ENCODE measurements around the gene KCNH2. TPM values are rescaled to one million over a fixed set of nuclear protein-coding genes. Genes with fewer than 3 reads are reported as not detected.

KCNH2 gene
- total RNA-seq, 1 experiment from 2014 or later: not detected

DNA sequence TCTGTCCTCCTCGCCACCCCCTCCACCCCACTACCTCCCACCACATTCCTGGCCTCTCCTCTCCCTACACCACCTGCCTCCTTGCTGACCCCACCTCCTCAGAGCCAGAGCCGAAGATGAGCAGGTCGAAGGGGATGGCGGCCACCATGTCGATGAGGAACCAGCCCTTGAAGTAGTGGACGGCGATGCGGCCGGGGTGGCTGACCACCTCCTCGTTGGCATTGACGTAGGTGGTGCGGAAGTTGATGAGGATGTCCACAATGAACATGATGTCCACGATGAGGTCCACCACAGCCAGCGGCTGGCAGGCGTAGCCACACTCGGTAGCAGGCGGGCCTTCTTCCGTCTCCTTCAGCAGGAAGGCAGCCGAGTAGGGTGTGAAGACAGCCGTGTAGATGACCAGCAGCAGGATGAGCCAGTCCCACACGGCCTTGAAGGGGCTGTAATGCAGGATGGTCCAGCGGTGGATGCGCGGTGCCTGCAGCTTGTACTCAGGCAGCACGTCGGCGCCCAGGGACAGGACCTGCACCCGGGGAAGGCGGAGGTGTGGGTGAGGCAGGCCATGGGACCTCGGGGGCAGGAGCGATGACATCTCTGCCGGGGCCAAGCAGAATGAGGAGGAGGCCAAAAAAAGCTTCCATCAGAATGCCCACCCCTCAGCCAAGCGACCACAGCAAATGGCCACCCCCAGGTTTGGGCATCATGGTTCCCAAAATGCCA, 25.6 kb downstream of the KCNH2 start:
- Histone ChIP-seq H3K4me1 (replicated peaks) (no peaks in the 10 kb centered on the region), H3K27ac (no peak overlapping the region), H3K36me3 (no peaks in the 10 kb centered on the region), H3K9me3 (replicated peaks) (no peaks in the 10 kb centered on the region), H3K27me3 (replicated peaks) (peaks cover 10% of the 10 kb centered on the region; the same call in 1 of the 2 replicates), H3K4me3 (no peak overlapping the region)
- DNase-seq (ENCODE audit: low read depth in 1 of 2, low spot score in 2 of 2): no peak

GRCh38 chr7:150951521-150951920, 26.6 kb downstream of the KCNH2 start:
- H3K4me1 ChIP-seq (replicated peaks): no peaks in the 10 kb centered on the region
- H3K36me3 ChIP-seq: no peaks in the 10 kb centered on the region
- H3K27me3 ChIP-seq (replicated peaks): peaks cover 7% of the 10 kb centered on the region; the same call in 1 of the 2 replicates
- H3K9me3 ChIP-seq (replicated peaks): no peaks in the 10 kb centered on the region
- H3K4me3 ChIP-seq: no peak overlapping the region
- no peak overlapping the region for H3K27ac ChIP-seq
- DNase-seq (ENCODE audit: low read depth in 1 of 2, low spot score in 2 of 2): no peak

DNA sequence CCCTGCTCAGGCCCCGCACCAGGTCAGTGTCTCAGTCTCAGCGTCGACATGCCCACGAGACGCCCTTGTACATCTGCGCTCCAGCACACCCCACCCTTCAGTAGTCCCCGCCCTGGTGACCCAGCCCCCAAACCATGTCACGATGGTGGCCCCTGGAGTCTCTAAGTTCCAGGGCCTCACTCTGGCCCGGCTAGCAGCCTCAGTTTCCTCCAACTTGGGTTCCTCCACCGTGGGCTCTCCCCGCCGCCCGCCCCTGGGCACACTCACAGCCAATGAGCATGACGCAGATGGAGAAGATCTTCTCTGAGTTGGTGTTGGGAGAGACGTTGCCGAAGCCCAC, 27.0 kb downstream of the KCNH2 start:
- Histone ChIP-seq H3K4me1 (replicated peaks) (no peaks in the 10 kb centered on the region), H3K9me3 (replicated peaks) (no peaks in the 10 kb centered on the region), H3K27ac (no peak overlapping the region), H3K4me3 (no peak overlapping the region), H3K27me3 (replicated peaks) (peaks cover 7% of the 10 kb centered on the region; the same call in 1 of the 2 replicates), H3K36me3 (no peaks in the 10 kb centered on the region)
- DNase-seq (ENCODE audit: low read depth in 1 of 2, low spot score in 2 of 2): no peak

DNA sequence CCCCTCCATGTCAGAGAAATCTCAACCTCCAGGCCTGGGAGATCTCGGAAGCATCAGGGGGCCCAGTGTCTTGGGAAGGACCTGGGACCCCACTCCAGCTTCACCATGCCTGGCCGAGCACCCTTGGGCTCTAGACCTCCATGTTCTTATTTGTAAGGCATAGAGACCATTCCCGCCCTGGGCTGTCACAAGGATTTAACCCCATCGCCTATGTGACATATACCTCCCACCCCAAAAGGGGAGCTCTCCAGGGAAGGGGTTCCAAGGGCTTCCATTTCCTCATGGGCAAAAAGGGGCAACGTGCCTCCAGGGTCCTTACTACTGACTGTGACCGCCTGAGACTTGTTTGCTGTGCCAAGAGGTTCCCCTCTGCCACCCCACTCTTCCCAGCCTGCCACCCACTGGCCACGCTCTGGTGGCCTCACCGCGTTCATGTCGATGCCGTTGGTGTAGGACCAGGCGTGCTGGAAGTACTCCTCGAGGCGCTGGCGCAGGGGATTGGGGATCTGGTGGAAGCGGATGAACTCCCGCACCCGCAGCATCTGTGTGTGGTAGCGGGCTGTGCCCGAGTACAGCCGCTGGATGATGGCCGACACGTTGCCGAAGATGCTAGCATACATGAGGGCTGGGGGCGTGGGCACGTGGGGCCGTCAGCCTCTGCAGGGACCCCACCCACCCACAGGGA, 27.5 kb downstream of the KCNH2 start:
- no peak for DNase-seq (ENCODE audit: low read depth in 1 of 2, low spot score in 2 of 2)
- no peaks in the 10 kb centered on the region for H3K36me3 ChIP-seq
- no peak overlapping the region for H3K4me3 ChIP-seq
- H3K27ac ChIP-seq: no peak overlapping the region
- H3K9me3 ChIP-seq (replicated peaks): no peaks in the 10 kb centered on the region
- peaks cover 4% of the 10 kb centered on the region; the same call in 1 of the 2 replicates for H3K27me3 ChIP-seq (replicated peaks)
- H3K4me1 ChIP-seq (replicated peaks): no peaks in the 10 kb centered on the region

DNA sequence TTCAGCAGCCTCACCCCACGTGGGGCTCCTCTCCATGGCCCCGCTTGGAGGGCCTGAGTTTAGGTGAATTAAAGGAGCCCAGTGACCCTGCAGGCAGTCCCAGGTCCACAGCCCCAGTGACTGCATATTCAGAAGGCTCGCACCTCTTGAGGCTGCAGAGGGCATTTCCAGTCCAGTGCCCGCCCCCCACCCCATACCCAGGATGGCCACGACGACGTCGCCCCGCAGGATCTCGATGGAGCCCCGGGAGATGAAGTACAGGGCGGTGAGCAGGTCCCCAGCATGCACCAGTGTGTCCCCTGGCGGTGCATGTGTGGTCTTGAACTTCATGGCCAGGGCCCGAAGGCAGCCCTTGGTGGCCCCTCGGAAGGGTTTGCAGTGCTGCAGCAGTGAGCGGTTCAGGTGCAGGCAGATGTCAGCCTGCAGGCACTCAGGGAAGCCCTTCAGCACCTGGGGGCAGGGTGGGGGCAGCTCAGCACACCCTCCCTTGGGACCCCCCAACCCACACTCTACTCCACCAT, 28.1 kb downstream of the KCNH2 start:
- no peak overlapping the region for H3K27ac ChIP-seq
- no peaks in the 10 kb centered on the region for H3K4me1 ChIP-seq (replicated peaks)
- H3K9me3 ChIP-seq (replicated peaks): no peaks in the 10 kb centered on the region
- no peak for DNase-seq (ENCODE audit: low read depth in 1 of 2, low spot score in 2 of 2)
- H3K27me3 ChIP-seq (replicated peaks): no peaks in the 10 kb centered on the region; the same call in none of the 2 replicates
- no peaks in the 10 kb centered on the region for H3K36me3 ChIP-seq
- no peak overlapping the region for H3K4me3 ChIP-seq

GRCh38 chr7:150949564-150949963, 28.6 kb downstream of the KCNH2 start:
- no peaks in the 10 kb centered on the region for H3K4me1 ChIP-seq (replicated peaks)

DNA sequence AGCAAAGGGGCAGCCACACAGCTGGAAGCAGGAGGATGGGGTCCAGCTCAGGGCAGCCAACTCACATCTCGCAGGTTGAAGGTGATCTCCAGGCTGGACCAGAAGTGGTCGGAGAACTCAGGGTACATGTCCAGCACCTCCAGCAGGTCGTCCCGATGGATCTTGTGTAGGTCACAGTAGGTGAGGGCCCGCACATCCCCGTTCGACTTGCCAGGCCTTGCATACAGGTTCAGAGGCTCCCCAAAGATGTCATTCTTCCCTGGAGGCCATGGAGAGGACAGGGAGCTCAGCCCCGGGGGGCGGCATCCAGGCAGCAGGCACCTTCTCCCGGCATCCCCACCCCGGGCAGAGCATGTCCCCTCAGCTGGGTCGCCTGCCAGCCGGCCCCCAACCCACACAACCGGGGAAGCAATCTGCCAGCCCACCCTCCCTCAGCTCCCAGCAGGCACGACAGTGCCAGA, 29.3 kb downstream of the KCNH2 start:
- no peak overlapping the region for H3K4me3 ChIP-seq
- no peaks in the 10 kb centered on the region for H3K4me1 ChIP-seq (replicated peaks)
- H3K36me3 ChIP-seq: no peaks in the 10 kb centered on the region
- no peak overlapping the region for H3K27ac ChIP-seq
- H3K27me3 ChIP-seq (replicated peaks): no peaks in the 10 kb centered on the region; the same call in none of the 2 replicates
- DNase-seq (ENCODE audit: low read depth in 1 of 2, low spot score in 2 of 2): no peak
- no peaks in the 10 kb centered on the region for H3K9me3 ChIP-seq (replicated peaks)

More at GRCh38 chr7:150949564-150949963, 28.6 kb downstream of the KCNH2 start:
- Histone ChIP-seq H3K9me3 (replicated peaks) (no peaks in the 10 kb centered on the region), H3K36me3 (no peaks in the 10 kb centered on the region), H3K27ac (no peak overlapping the region), H3K4me3 (no peak overlapping the region), H3K27me3 (replicated peaks) (no peaks in the 10 kb centered on the region; the same call in none of the 2 replicates)
- no peak for DNase-seq (ENCODE audit: low read depth in 1 of 2, low spot score in 2 of 2)

GRCh38 chr7:150947761-150948651, 30.1 kb downstream of the KCNH2 start:
- no peak for DNase-seq (ENCODE audit: low read depth in 1 of 2, low spot score in 2 of 2)
- no peaks in the 10 kb centered on the region for H3K4me1 ChIP-seq (replicated peaks)
- no peaks in the 10 kb centered on the region; the same call in none of the 2 replicates for H3K27me3 ChIP-seq (replicated peaks)

DNA sequence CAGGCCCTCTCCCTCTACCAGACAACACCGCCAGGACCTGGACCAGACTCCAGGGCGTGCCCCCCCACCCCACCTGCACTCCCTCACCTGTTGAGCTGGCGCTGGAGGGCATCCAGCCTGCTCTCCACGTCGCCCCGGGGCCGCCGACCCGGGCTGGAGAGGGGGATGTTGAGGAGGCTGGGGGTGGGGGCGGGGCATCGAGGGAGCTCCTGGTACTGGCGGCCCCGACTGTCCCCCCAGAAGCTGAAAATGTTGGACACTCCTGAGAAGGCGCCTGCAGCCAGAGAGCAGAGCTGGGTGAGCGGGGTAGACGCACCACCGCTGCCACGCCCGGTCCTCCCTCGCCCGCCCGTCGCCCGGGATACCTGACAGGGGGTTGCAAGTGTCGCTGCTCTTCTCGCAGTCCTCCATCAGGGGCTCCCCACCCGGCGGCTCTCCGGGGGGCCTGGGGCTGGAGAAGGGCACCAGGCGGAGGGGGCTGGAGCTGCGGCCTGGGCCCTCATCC, 30.8 kb downstream of the KCNH2 start:
- no peak overlapping the region for H3K27ac ChIP-seq
- H3K4me3 ChIP-seq: no peak overlapping the region
- H3K4me1 ChIP-seq (replicated peaks): no peaks in the 10 kb centered on the region
- no peaks in the 10 kb centered on the region for H3K36me3 ChIP-seq
- no peak for DNase-seq (ENCODE audit: low read depth in 1 of 2, low spot score in 2 of 2)
- H3K9me3 ChIP-seq (replicated peaks): no peaks in the 10 kb centered on the region
- H3K27me3 ChIP-seq (replicated peaks): no peaks in the 10 kb centered on the region; the same call in none of the 2 replicates

More at GRCh38 chr7:150947761-150948651, 30.1 kb downstream of the KCNH2 start:
- no peak overlapping the region for H3K4me3 ChIP-seq
- no peak overlapping the region for H3K27ac ChIP-seq
- H3K9me3 ChIP-seq (replicated peaks): no peaks in the 10 kb centered on the region
- H3K36me3 ChIP-seq: no peaks in the 10 kb centered on the region

GRCh38 chr7:150946421-150947240, 31.5 kb downstream of the KCNH2 start:
- Histone ChIP-seq H3K4me3 (no peak overlapping the region), H3K36me3 (no peaks in the 10 kb centered on the region), H3K4me1 (replicated peaks) (no peaks in the 10 kb centered on the region), H3K27ac (no peak overlapping the region), H3K9me3 (replicated peaks) (no peaks in the 10 kb centered on the region), H3K27me3 (replicated peaks) (no peaks in the 10 kb centered on the region; the same call in none of the 2 replicates)
- DNase-seq (ENCODE audit: low read depth in 1 of 2, low spot score in 2 of 2): no peak

GRCh38 chr7:150945853-150946420, 32.2 kb downstream of the KCNH2 start:
- Histone ChIP-seq H3K9me3 (replicated peaks) (no peaks in the 10 kb centered on the region), H3K27ac (no peak overlapping the region), H3K4me1 (replicated peaks) (no peaks in the 10 kb centered on the region), H3K27me3 (replicated peaks) (no peaks in the 10 kb centered on the region; the same call in none of the 2 replicates), H3K4me3 (no peak overlapping the region), H3K36me3 (no peaks in the 10 kb centered on the region)
- no peak for DNase-seq (ENCODE audit: low read depth in 1 of 2, low spot score in 2 of 2)

- no peak for DNase-seq (ENCODE audit: low read depth in 1 of 2, low spot score in 2 of 2)
- Histone ChIP-seq H3K27ac (no peak overlapping the region), H3K4me3 (no peak overlapping the region), H3K4me1 (replicated peaks) (no peaks in the 10 kb centered on the region), H3K27me3 (replicated peaks) (peaks cover 4% of the 10 kb centered on the region), H3K36me3 (no peaks in the 10 kb centered on the region), H3K9me3 (replicated peaks) (no peaks in the 10 kb centered on the region)
Observed at GRCh38 chr7:150945171-150945852, 32.8 kb downstream of the KCNH2 start.
